COLO668 (cell line): ENCODE data around the gene TCP11L2.
A peak's percentile ranks its signal among the peaks of the same experiment; 100 is the strongest.

Source experiments
- DNase-seq: peaks from one replicate; lab custom pipeline; 2025; ENCODE audit not compliant: unreplicated experiment; lab: John Stamatoyannopoulos, UW

TCP11L2 gene

DNA sequence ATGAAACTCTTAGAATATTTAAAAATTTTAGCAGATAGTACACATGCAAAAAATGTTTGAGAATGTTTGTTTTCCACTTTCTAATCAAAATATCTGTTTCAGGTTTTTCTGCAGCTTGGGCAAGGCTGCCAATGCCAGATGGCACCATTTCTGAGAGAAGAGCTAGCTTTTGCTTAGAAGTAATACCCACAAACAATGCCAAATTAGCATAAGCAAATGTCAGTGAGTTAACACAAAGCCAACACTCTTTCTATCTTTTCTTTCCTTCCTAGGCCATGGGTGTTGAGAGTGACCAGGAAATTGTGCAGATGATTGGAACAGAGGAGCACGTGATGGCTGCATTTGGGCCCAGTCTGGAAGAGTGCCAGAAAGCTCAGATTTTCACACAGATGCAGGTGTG is 90.2 kb downstream of the TCP11L2 start:
- DNase-seq: peak; percentile 8
